ENCODE data around the gene SERPINH1. TPM values are rescaled to one million over a fixed set of nuclear protein-coding genes. Genes with fewer than 3 reads are reported as not detected.

Gene SERPINH1
- total RNA-seq, 1 donor from 2014 or later: 21.6 TPM

- peak; percentile 93 for ATAC-seq
- peak; percentile 72 for DNase-seq (ENCODE audit: low spot score)
These were observed 29.6 kb upstream of the SERPINH1 start for GRCh38 chr11:75532200-75533048.

DNA sequence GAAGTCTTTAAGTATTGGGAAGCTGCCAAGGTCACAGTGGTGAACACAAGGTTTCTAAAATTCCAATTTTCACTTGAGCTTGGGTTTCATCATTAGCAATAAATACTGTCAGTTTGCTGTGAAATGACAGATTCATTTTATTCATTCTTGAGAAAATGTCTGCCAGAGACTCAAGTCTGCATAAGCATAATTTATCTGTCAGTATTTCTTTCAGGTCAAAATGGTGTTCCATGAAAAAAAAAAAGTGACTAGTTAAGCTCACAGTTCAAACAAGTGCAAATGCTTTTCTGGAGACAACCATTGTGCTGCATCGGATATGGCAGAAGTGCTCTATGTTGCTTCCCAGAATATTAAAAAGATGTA is 28.2 kb upstream of the SERPINH1 start:
- no peak for DNase-seq (ENCODE audit: low spot score)
- no peak for ATAC-seq

GRCh38 chr11:75534259-75535069 is 27.6 kb upstream of the SERPINH1 start:
- no peak for DNase-seq (ENCODE audit: low spot score)

DNA sequence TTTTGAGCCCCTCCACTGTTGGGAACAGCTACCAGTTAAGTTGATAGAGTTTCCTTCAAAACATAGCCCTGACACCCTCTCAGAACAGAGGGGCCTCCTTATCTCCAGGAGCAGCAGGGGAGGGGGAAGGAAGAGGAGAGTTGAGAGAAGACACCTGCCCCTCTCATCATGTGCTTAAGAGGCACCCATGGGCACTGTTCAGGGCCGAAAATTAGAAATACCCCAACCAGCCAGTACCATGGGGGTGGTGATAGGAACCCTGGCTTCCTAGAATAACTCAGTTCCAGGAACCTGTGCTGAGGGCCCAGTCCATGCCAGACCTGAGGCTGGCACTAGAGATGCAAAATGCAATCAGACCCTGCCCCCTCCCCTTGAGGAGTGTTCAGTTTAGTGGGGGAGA is 27.0 kb upstream of the SERPINH1 start:
- no peak for DNase-seq (ENCODE audit: low spot score)
- no peak for ATAC-seq

More at GRCh38 chr11:75534259-75535069, 27.6 kb upstream of the SERPINH1 start:
- no peak for ATAC-seq

DNA sequence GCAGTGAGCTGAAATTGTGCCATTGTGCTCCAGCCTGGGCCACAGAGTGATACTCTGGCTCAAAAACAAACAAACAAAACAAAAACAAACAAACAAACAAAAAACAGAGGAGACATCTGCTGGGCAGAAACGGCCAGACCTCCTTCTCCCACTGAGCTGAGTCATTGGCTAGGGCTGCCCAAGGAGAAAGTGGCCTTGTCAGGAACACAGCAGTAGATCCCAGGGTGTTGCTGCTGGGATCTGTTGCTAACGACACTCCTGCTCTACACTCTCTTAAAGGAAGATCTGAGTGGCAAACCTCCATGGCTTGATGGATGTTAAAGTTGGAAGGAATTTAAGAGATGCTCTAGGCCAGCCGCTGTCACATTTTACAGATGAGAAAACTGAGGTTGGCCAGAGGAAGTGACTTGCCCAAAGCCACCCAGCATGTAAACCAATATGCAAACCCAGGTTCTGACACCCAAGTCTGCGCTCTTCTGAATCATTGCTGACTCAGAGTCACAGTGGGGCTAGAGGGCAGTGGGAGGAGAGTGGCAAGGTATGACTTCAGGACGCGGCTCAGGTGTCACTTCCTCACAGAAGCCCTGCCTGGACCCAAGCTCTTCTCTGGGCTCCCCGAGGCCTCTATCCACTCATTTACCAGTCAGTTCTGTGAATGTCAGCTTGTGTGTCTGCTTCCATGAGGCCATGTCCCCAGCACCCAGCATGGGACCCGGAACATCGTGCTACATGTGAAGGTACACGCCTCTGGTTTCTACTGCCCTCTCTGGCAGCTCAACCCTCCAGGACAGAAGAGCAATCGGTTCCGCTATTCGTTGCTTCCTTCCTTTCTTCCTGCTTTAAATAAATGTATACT is 25.0 kb upstream of the SERPINH1 start:
- no peak for DNase-seq (ENCODE audit: low spot score)
- ATAC-seq: no peak

DNA sequence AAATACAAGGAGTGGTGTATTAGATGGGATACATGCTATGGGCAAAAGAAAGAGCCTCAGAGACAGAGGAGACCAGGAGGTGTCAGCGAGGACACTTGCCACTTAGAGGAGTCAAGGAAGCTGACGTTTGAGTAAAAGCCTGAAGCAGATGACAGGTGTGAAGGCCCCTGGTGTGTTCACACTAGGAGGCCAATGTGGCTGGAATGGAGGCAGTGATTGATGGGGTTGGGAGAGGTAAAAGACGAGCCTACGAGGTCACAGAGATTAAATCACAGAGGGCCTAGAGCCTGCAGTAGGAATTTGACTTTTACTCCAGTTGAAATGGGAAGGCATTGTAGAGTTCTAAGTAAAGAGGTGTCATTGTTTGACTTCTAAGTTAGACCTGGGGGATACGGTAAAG is 24.3 kb upstream of the SERPINH1 start:
- DNase-seq (ENCODE audit: low spot score) (no peak), ATAC-seq (no peak)

DNA sequence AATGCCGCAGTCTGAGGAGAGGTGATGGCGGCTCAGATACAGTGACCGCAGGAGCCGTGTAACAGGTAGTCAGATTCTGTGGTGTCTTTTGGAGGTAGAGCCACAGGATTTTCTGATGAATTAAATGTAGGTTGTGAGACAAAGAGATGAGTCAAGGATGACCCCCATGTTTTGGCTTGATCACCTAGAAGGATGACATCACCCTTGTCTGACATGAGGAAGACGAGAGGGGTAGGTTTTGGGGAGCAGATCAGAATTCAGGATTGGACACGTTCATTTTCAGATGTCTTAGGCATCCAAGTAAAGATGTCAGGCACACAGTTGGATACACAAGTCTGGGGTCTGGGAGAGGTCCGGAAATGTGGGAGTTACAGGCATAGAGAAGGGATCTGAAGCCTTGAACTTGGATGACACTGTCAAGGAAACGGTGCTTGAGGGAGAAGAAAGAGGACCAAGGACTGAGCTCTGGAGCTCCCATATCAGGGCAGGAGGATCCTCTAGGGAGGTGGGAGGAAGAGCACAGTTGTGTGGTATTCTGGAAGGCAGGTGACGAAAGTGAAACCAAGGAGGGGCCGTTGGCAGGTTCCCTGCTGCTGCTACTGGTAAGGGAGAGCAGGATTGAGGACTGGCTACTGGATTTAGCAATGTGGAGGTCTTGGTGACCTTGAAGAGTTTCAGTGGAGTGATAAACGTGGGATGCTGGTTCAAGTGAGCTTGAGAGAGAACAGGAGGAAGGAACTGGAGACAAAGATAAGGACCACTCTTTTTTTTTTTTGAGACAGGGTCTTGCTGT is 23.7 kb upstream of the SERPINH1 start:
- ATAC-seq: no peak
- DNase-seq (ENCODE audit: low spot score): no peak

DNA sequence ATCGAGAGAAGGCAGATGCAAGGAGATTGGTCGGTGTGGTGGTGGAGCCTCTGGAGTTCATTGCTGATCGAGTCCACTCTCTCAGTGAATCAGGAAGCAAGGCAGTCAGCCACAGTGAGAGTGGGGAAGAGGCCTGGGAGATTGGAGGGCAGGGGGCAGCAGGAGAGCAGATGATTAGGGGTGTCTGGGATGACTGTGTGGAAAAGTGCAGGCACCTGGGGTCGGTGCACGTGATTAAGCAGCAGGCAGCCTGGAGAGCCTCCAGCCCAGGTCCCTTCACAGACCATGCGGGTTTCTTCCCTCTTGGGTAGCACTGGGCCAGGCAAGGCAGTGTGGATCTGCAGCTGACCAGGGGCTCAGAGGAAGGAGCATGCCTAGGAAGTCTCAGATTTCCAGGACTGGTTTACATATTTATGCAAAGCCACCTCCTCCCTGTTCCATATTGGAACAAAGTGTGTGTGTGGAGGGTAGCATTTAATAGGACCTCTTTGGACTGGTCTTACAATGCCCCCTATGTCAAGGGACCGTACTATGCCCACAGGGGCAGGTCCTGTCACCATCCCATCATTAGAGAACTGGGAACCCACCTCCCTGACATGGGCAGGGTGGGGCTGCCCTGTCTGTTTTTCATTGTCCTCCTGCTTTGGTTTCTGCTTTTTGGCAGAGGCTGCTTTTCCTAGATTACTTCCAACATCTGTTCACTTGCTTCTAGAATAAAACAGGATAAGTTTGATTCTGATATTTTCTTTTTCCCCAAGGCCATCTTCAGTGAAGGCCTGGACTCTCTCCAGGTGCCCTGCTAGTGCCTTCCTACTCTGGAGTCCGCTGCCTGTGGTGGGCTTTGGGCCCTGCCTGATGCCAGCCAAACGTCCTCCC is 22.4 kb upstream of the SERPINH1 start:
- no peak for DNase-seq (ENCODE audit: low spot score)
- ATAC-seq: no peak

- DNase-seq (ENCODE audit: low spot score) (no peak), ATAC-seq (no peak)
These were observed 20.6 kb upstream of the SERPINH1 start for GRCh38 chr11:75541193-75542087.

GRCh38 chr11:75542088-75542438 is 20.0 kb upstream of the SERPINH1 start:
- ATAC-seq: no peak
- DNase-seq (ENCODE audit: low spot score): no peak

- ATAC-seq (no peak), DNase-seq (ENCODE audit: low spot score) (no peak)
These were observed 18.2 kb upstream of the SERPINH1 start for GRCh38 chr11:75543806-75544205.

DNA sequence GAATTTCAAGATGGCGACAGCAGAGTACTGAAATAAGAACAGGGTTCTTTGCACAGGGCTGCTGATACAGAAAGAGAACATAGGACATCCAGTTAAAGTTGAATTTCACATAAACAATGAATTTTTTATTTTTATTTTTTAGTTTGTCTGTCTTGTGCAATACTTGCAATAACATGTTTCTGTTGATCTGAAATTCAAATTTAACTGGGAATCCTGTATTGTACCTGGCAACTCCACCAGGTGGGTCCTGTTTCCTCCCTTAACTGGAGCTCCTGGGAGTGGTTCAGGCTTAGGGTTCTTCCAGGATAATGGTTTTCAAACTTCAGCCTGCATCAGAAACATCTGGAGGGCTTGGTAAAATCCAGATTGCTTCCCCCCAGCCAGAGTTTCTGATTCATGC is 14.9 kb upstream of the SERPINH1 start:
- ATAC-seq: no peak
- no peak for DNase-seq (ENCODE audit: low spot score)

DNA sequence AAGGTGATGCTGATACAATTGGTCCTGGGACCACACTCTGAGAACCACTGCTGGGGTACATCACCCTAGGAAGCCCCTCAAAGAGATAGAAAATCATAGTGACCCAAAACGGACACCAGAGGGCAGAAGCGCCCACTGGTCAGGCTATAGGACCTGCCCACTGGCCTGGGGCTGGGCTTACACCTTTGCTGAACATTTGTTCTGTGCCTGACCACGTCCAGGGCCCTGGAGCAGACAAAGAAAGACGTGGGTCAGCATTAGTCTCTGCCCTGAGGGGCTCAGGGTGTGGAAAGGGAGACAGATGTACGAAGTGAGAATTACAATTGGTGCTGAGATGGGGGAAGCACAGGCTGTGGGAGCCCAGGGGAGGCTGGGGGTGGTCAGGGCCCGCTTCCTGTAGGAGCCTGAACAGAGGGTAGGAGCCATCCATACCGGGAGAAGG is 14.4 kb upstream of the SERPINH1 start:
- ATAC-seq (peak; percentile 96), DNase-seq (ENCODE audit: low spot score) (peak; percentile 65)

DNA sequence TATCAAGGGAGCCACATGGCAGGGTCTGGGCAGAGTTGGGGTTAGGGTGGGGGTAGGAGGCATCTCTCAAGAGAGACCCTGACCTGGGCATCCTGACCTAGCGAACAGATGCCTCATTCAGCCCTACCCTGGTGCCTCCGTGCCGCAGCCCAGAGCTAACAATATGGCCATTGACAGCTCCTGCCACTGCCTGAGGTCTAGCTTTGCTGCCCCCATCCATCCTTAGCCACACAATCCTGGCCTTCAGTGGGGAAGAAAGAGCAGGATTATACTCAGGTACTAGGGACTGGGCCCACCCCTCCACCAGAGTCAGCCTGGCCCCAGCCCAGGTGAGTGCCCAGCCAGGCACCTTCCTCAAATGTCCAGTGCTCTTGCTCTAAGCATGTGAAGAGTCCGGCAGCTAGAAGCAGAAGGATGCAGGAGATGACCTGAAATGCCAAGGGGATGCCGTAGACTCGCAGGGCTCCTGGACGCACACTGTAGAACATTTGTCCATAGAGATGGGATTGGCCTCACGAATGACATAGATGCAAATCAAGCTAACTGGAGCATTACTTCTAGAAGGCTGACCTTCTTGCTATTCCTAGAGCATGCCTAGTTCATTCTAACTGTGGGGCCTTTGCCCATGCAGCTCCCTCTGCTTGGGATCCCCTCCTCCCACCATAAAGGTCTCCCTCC is 13.3 kb upstream of the SERPINH1 start:
- no peak for ATAC-seq
- DNase-seq (ENCODE audit: low spot score): no peak

GRCh38 chr11:75549370-75549958 is 12.6 kb upstream of the SERPINH1 start:
- no peak for ATAC-seq
- DNase-seq (ENCODE audit: low spot score): no peak

- no peak for ATAC-seq
These were observed 8.9 kb upstream of the SERPINH1 start for GRCh38 chr11:75553182-75553581.

GRCh38 chr11:75553889-75554257 is 8.2 kb upstream of the SERPINH1 start:
- no peak for ATAC-seq
- no peak for DNase-seq (ENCODE audit: low spot score)

More at GRCh38 chr11:75553182-75553581, 8.9 kb upstream of the SERPINH1 start:
- DNase-seq (ENCODE audit: low spot score): no peak
